GM12878 (cell line): ENCODE data around the gene SPINK5. TPM values are rescaled to one million over a fixed set of nuclear protein-coding genes. Genes with fewer than 3 reads are reported as not detected.

Experiments
- ATAC-seq: fragments of 200-7000 bp; cut with Tn5 transposase; 3 replicates; pipeline ENCODE4 v1.9.1; 2020; ENCODE audit warnings: mild to moderate bottlenecking, moderate library complexity
- BruUV-seq: library from RNA; stranded (reverse); fragments of 400-500 nt; replicated peaks from 2 replicates; lab custom pipeline; 2021; lab: Mats Ljungman, UMichigan
- CTCF ChIA-PET: fragments of 300-600 bp; sonication (Branson Sonifier 250); formaldehyde crosslinking; extraction: SDS; loops from one replicate; lab custom pipeline; 2021; ENCODE audit warnings: inconsistent platforms; lab: Yijun Ruan, JAX
- POLR2A ChIA-PET: fragments of 350-600 bp; formaldehyde crosslinking; extraction: SDS; loops from one replicate; lab custom pipeline; 2021; ENCODE audit warnings: inconsistent platforms; lab: Charles Lee
- RAD21 ChIA-PET: fragments of 300-600 bp; sonication (Branson Sonifier 250); formaldehyde crosslinking; loops from one replicate; lab custom pipeline; 2023; ENCODE audit warnings: antibody characterized with exemption; ENCODE audit not compliant: unreplicated experiment; lab: Charles Lee
- SMC1A ChIA-PET: fragments of 300-600 bp; sonication (Branson Sonifier 250); formaldehyde crosslinking; loops from one replicate; lab custom pipeline; 2023; ENCODE audit not compliant: unreplicated experiment, uncharacterized antibody; lab: Charles Lee
- DNase-seq: peaks from one replicate; pipeline ENCODE4 v3.0.0-alpha.2; 2011; ENCODE audit warnings: low read depth, low spot score
- FAIRE-seq: peaks from 3 replicates; lab custom pipeline; 2011; peaks lifted over from hg19 to GRCh38; lab: Jason Lieb, UNC
- H2AFZ ChIP-seq: 2 replicates; pipeline ENCODE4 v1.6.0; 2011; ENCODE audit warnings: low read depth, low read length, control low read depth; ENCODE audit not compliant: control insufficient read depth
- H3K27ac ChIP-seq: 2 replicates; pipeline ENCODE4 v1.5.1; 2011; ENCODE audit warnings: control low read depth; ENCODE audit not compliant: control insufficient read depth, insufficient read depth
- H3K27me3 ChIP-seq, 2 experiments: replicated peaks in 1 of 2; 2 replicates each; pipeline versions ENCODE4 v1.6.0 to v1.6.1; 2011; ENCODE audit warnings: low read length in 1 of 2; ENCODE audit not compliant: control insufficient read depth in 2 of 2, insufficient read depth in 2 of 2
- H3K36me3 ChIP-seq, 2 experiments: 2 replicates each; pipeline ENCODE4 v1.5.1; 2011; ENCODE audit warnings: low read length in 1 of 2; ENCODE audit not compliant: control insufficient read depth in 2 of 2, insufficient read depth in 2 of 2
- H3K4me1 ChIP-seq: 2 replicates; pipeline ENCODE4 v1.6.1; 2011; ENCODE audit warnings: mild to moderate bottlenecking, low read length, moderate library complexity, mixed read lengths; ENCODE audit not compliant: control insufficient read depth, insufficient read depth
- H3K4me2 ChIP-seq: 2 replicates; pipeline ENCODE4 v1.6.0; 2011; ENCODE audit warnings: control low read depth; ENCODE audit not compliant: control insufficient read depth, insufficient read depth
- H3K4me3 ChIP-seq: fragments of 200-600 bp; sonication (generic); 2 replicates; pipeline ENCODE4 v1.5.1; 2016
- H3K79me2 ChIP-seq: 2 replicates; pipeline ENCODE4 v1.6.0; 2011; ENCODE audit warnings: low read length; ENCODE audit not compliant: control insufficient read depth, insufficient read depth
- H3K9ac ChIP-seq: 2 replicates; pipeline ENCODE4 v1.8.0; 2011; ENCODE audit warnings: low read length, control low read depth, mixed read lengths; ENCODE audit not compliant: control insufficient read depth, insufficient read depth
- H3K9me3 ChIP-seq: replicated peaks from 3 replicates; pipeline ENCODE4 v1.5.1; 2011; ENCODE audit warnings: mild to moderate bottlenecking, low read length; ENCODE audit not compliant: control insufficient read depth, insufficient read depth
- H4K20me1 ChIP-seq: 2 replicates; pipeline ENCODE4 v1.6.0; 2011; ENCODE audit not compliant: control insufficient read depth, insufficient read depth
- ATF2 ChIP-seq: IDR thresholded peaks from 2 replicates; pipeline ENCODE4 v1.6.1; 2012; ENCODE audit warnings: low read length, inconsistent platforms
- CHD4 ChIP-seq: fragments of 200-600 bp; sonication (generic); IDR thresholded peaks from 2 replicates; pipeline ENCODE4 v1.6.1; 2016; ENCODE audit warnings: mild to moderate bottlenecking
- CTCF ChIP-seq, 3 experiments: IDR thresholded peaks in 2 of 3; conservative IDR thresholded peaks in 1 of 3; 2 replicates each; pipeline ENCODE4 v1.5.1; 2011; ENCODE audit warnings: low read depth in 3 of 3, low read length in 3 of 3, mild to moderate bottlenecking in 3 of 3, control low read depth in 2 of 3, moderate library complexity in 2 of 3, inconsistent platforms in 1 of 3, mixed read lengths in 1 of 3; ENCODE audit not compliant: control insufficient read depth in 2 of 3, insufficient read depth in 1 of 3; ENCODE audit errors: extremely low read depth in 1 of 3
- FOS ChIP-seq: IDR thresholded peaks from 3 replicates; pipeline ENCODE4 v1.6.1; 2011; ENCODE audit warnings: borderline replicate concordance; ENCODE audit not compliant: insufficient read length; ENCODE audit errors: extremely low read depth
- IRF4 ChIP-seq: IDR thresholded peaks from 2 replicates; pipeline ENCODE4 v1.6.1; 2011; ENCODE audit warnings: low read depth, low read length
- RFX5 ChIP-seq: IDR thresholded peaks from 2 replicates; pipeline ENCODE4 v1.6.1; 2011; ENCODE audit warnings: low read depth, low read length, improper control_type of control experiment
- YBX1 ChIP-seq: fragments of 450-650 bp; IDR thresholded peaks from 2 replicates; pipeline ENCODE4 v1.6.1; 2016; ENCODE audit warnings: antibody characterized with exemption
- ZBED1 ChIP-seq: IDR thresholded peaks from 2 replicates; pipeline ENCODE4 v1.6.1; 2016; ENCODE audit warnings: borderline replicate concordance
- WGBS: methylation state at CpG from one replicate; pipeline ENCODE4 v1.1.6; 2016; ENCODE audit warnings: low lambda C conversion rate; ENCODE audit not compliant: insufficient replicate concordance, insufficient coverage; ENCODE audit errors: missing lambda C conversion rate; 5-methylcytosine and 5-hydroxymethylcytosine counted together
- in situ Hi-C: fragments of 300-500 bp; cut with MboI; formaldehyde crosslinking; loops from 9 replicates; pipeline ENCODE4 v1.14.3; 2018; ENCODE audit warnings: mixed read lengths
- intact Hi-C: fragments of 100-400 bp; cut with micrococcal nuclease; formaldehyde crosslinking; loops from one replicate; pipeline ENCODE4 v1.14.2; 2022; ENCODE audit not compliant: unreplicated experiment
- polyA plus RNA-seq, 11 experiments: library from polyadenylated mRNA; depleted of rRNA in 4 of 11; unstranded in 6 of 11; stranded (reverse) in 5 of 11; fragments of >200 nt; fragmentation: Nextera tagmentation in 4 of 11; fragmentation: Illumina TruSeq in 1 of 11; extraction: Ambion mirVana in 4 of 11; extraction: Trizol in 1 of 11; gene quantifications; 1 replicate in 1 of 11; 2 replicates in 10 of 11; pipeline versions ENCODE4 v1.2.1 to v1.2.3, GENCODE V29; 2011 to 2016; ENCODE audit warnings: inconsistent platforms in 2 of 11, missing spikeins in 2 of 11, low read depth in 1 of 11
- total RNA-seq, 4 experiments: library from RNA; depleted of rRNA in 3 of 4; stranded (reverse); fragments of >200 nt in 3 of 4; fragmentation: Illumina TruSeq in 1 of 4; extraction: Trizol in 1 of 4; gene quantifications; 2 replicates each; pipeline versions ENCODE4 v1.2.1 to v1.2.3, GENCODE V29; 2013 to 2021

The SPINK5 gene
- total and polyA plus RNA-seq, 10 of the 15 experiments (the other 5 are each of a cell fraction or from before 2014, with no cell fraction given) = 0.04 to 0.09 TPM; not detected in 8

- DNase-seq (no peak), FAIRE-seq (no peak), ATAC-seq (no peak)
- H3K27ac ChIP-seq = no peak overlapping the region
- no peak overlapping the region for H3K4me3 ChIP-seq
- intact Hi-C loops (no loop called here), in situ Hi-C loops (no loop called here)
- H3K9me3 ChIP-seq = no peaks in the 10 kb centered on the region
- no peak overlapping the region for H2AFZ ChIP-seq
- no peak overlapping the region for H3K9ac ChIP-seq
- no peaks in the 10 kb centered on the region for H4K20me1 ChIP-seq
- H3K79me2 ChIP-seq = no peaks in the 10 kb centered on the region
- H3K36me3 ChIP-seq = no peaks in the 10 kb centered on the region
- RAD21 ChIA-PET = no interaction called here
- BruUV-seq = no TSS peak
- POLR2A ChIA-PET = interaction anchor here (0.9 kb wide), 1 partner anchor 11 kb away, joined by 3 read pairs; no protein-coding TSS in a partner anchor
- no peak for TF ChIP-seq ATF2
- H3K4me1 ChIP-seq = no peaks in the 10 kb centered on the region
- CTCF ChIA-PET = no interaction called here
- H3K4me2 ChIP-seq = no peak overlapping the region
- no peaks in the 10 kb centered on the region for H3K27me3 ChIP-seq
- WGBS = 0% methylated on average over 1 of the region's 1 CpG
- SMC1A ChIA-PET = no interaction called here
Observed at GRCh38 chr5:148156609-148157008, 92.8 kb downstream of the SPINK5 start.

DNA sequence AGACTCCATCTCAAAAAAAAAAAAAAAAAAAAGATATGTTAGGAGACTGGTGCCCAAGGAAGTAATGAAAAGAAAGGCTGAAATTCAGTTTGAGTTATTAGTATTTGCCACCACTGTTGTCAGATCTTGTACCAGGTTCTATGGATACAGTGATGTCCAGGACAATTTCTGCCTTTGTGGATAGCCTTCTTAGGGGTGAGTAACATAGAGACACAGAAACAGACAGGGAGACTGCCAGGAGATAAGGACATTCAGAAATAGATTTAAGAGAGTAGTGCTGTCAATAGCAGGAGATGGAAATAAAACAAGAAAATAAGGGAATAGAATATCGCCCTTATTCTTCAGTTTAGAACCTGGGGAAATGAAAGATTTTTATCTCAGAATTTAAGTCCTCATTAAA is 98.3 kb downstream of the SPINK5 start:
- in situ Hi-C loops = no loop called here
- 96% methylated on average over 1 of the region's 1 CpG for WGBS

More for the DNA sequence above, 98.3 kb downstream of the SPINK5 start:
- CTCF ChIA-PET = no interaction called here
- Histone ChIP-seq H3K4me2 (no peak overlapping the region), H3K36me3 (no peaks in the 10 kb centered on the region), H3K9ac (no peak overlapping the region)
- intact Hi-C loops = no loop called here
- TF ChIP-seq ZBED1 = no peak
- TF ChIP-seq RFX5 = no peak
- no peak for TF ChIP-seq CTCF (IDR thresholded peaks at IDR 0.05 in 2 of 3, conservative IDR thresholded peaks at IDR 0.05 in 1 of 3; ENCODE audit: control insufficient read depth in 2 of 3, extremely low read depth in 1 of 3, insufficient read depth in 1 of 3, low read depth in 3 of 3, low read length in 3 of 3)
- TF ChIP-seq YBX1 = no peak
- no peak for TF ChIP-seq CHD4
- TF ChIP-seq FOS = no peak
- TF ChIP-seq IRF4 = no peak
- TF ChIP-seq, all 136 proteins: peak for 0
- ChIA-PET RAD21 (no interaction called here), SMC1A (no interaction called here), POLR2A (no interaction called here)
- Histone ChIP-seq H2AFZ (no peak overlapping the region), H3K27me3 (no peaks in the 10 kb centered on the region), H3K4me1 (no peaks in the 10 kb centered on the region), H3K4me3 (no peak overlapping the region), H3K79me2 (no peaks in the 10 kb centered on the region), H4K20me1 (no peaks in the 10 kb centered on the region), H3K9me3 (no peaks in the 10 kb centered on the region), H3K27ac (no peak overlapping the region)
- no TSS peak for BruUV-seq
- ATAC-seq (no peak), FAIRE-seq (no peak), DNase-seq (no peak)
